22Rv1 (cell line): ENCODE data around the gene COBL.
A peak's percentile ranks its signal among the peaks of the same experiment; 100 is the strongest.

Experiments used
- H3K27ac ChIP-seq: fragments of 450-650 bp; 2 replicates; pipeline ENCODE4 v1.5.1; 2017
- ZFX ChIP-seq: fragments of 450-650 bp; IDR thresholded peaks from 2 replicates; pipeline ENCODE4 v1.6.1; 2017; ENCODE audit warnings: antibody characterized with exemption, borderline replicate concordance
- TF ChIP-seq, protein P1 (sequence below): fragments of 450-650 bp; IDR thresholded peaks from 2 replicates; pipeline ENCODE4 v1.5.1; 2017; ENCODE audit warnings: mild to moderate bottlenecking

The COBL gene

DNA sequence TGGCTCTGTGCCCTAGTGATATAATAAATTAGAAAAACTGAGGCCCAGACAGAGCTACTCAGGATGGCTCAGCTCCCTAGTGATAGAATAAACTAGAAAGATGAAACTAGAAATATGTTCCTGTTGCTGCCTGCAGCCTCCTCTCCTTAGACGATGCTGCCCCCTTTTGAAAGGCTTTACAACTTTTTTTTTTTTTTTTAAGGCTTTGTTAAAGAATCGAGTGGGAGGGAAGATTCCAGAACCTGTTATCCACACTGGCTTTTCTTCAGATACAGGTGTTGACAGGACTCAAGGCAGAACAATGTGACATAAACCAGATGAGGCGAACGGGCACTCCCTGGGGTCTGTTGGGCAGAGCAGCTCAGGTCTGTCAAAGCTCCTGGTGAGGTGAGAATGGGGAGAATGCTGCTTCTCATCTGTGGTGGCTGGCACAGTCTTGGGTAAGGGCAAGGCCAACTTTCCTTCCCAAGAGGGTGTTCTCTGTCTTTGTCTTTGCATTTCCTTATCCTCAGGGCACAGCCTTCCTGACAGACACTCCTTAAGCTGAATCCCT lies 175.1 kb downstream of the COBL start:
- no peak overlapping the region for H3K27ac ChIP-seq
- TF ChIP-seq, protein P1, sequence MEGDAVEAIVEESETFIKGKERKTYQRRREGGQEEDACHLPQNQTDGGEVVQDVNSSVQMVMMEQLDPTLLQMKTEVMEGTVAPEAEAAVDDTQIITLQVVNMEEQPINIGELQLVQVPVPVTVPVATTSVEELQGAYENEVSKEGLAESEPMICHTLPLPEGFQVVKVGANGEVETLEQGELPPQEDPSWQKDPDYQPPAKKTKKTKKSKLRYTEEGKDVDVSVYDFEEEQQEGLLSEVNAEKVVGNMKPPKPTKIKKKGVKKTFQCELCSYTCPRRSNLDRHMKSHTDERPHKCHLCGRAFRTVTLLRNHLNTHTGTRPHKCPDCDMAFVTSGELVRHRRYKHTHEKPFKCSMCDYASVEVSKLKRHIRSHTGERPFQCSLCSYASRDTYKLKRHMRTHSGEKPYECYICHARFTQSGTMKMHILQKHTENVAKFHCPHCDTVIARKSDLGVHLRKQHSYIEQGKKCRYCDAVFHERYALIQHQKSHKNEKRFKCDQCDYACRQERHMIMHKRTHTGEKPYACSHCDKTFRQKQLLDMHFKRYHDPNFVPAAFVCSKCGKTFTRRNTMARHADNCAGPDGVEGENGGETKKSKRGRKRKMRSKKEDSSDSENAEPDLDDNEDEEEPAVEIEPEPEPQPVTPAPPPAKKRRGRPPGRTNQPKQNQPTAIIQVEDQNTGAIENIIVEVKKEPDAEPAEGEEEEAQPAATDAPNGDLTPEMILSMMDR, result peak; percentile 86
- no peak for TF ChIP-seq ZFX

DNA sequence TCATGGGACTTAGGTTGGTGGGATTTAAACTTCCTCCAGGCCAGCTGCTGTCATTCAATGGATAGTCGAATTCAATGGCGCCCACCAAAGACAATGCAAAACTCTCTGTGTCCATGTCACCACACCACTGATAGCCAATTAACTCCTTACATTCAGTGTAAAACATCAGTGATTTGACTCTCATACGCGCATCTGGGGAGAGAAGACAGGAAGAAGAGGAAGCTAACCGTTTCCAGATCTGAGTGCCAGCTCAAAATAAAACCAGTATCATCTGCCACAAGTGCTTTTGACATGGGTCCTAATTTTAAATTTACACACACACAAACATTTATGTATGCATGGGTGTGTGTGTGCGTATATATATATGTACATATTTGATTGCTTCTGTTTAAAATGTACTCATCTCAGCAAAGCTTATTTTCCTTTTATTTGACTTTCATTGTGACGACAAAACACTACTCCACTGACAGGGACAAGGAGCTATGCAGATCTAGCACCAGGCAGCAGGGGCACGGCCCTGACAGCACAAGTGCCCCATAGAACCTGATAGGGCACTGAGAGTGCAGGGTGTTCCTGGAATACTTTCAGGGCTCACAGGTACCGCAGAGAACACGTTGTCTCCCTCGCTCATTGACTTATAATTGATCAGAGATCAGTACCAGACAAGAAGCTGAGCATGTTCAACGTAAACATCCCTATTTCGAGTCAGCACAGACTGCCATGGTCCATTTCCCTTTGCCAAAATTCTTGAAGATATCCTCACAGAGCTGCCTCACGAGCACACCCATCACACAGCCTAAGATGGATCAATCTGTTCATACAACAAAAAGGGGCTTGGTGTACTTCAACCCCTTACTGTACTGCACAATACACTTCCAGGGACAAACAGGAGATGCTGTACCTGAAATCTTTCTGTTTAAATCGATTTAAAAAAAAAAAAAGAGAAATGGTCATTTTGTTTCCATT lies 176.1 kb downstream of the COBL start:
- no peak overlapping the region for H3K27ac ChIP-seq
- TF ChIP-seq, protein P1, result no peak
- no peak for TF ChIP-seq ZFX

DNA sequence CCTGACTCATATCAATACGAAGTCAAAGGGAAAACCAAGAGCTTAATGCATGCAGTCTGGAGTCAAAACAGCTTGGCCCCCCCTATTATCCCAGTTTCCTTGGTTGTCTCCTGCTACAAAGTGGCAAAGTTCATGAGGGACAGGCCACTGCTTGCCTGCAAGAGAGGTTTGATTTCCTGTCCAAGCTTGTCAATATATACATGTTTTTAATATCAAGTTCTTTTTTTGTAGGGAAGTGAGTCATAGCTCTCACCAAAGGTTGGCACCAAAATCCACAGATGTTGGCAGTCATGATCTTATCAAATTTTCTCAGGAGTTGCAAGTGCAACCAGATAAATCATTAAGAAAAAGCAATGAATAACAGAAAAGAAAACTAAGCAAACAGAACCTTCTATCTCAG lies 176.8 kb downstream of the COBL start:
- H3K27ac ChIP-seq, result no peak overlapping the region
- TF ChIP-seq, protein P1, result no peak
- no peak for TF ChIP-seq ZFX

DNA sequence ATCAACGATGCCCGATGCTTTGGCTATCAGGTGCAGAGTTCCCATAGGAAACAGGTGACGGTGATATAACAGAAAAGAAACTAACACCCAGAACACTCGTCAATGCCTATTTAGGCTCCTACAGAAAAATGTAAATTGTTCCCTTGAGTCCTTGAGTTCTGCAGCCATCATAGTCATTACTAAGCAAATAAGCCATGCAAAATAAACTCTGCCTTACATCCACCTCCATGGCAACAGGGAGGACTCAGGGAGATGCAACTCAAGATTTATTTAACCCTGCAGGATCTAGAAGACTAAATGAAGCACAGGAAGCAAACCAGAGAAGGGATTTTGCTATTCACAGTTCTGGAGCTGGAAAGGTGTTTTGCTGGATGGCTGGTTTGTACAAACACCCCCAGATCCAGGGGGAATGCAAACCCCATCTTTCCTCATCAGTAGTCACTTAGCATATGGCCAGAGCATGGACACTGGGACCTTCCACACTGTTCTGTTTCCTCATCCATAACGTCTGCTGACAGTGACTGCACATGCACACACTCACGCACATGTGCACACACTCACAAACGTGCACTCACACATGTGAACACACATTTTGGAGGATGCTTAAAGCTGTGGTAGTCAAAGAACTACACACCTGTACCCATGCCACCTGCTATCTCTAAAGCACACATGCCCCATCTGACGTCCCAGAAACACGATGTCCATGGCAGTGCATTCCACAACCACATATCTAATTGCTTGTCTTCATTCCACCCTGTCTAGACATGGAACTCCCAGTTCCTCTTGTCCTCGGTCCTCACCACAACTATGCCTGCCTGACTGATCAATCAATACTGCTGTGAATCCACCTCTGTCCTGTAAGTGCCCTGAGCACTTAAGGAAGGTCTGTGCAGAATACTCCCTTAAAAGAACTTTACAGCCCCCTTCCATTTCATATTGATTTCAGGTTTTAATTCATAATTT lies 178.2 kb downstream of the COBL start:
- TF ChIP-seq, protein P1, result no peak
- TF ChIP-seq ZFX, result no peak
- H3K27ac ChIP-seq, result no peak overlapping the region

DNA sequence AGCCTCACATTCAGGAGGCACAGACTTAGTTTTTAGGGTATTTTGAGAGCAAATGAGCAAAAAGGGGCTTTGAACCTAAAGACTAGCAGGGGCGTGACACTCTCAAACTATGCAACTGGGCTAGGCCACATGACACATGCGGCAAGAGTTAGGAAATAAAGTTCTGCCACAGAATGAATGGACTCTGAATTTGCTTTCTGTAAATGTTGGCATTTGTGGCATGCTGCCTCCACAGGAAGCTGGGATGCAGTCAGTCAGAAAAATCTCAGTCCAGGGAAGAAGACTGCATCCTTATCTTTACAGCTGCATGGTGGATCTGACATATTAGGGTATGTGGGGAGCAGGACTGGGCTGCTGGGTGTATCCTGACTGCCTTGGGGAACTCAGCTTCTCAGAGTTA lies 181.0 kb downstream of the COBL start:
- no peak overlapping the region for H3K27ac ChIP-seq
- no peak for TF ChIP-seq ZFX
- TF ChIP-seq, protein P1, result no peak

DNA sequence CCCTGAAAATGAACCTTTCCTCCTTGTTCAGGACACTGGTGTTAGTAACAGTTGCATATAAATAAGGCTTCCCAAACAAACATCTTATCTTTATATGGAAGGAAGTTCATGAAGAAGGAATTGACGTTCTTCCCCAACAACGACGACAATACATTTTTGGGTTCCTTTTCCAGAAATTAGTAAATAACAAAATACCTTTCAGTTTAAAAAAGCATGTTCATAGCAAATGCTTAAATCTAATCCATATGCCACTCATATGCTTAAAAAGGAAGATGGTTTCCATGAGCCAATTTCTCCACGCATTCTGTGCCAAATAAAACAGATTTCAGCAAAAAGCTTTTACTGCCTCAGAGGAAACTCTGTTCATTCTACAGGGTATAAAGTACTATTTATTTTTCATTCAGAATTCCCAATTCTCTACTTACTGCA lies 182.6 kb downstream of the COBL start:
- H3K27ac ChIP-seq, result no peak overlapping the region
- no peak for TF ChIP-seq ZFX
- TF ChIP-seq, protein P1, result no peak
